ENCODE results near the gene CLDN24. TPM values are rescaled to one million over a fixed set of nuclear protein-coding genes. Genes with fewer than 3 reads are reported as not detected.

The CLDN24 gene
- total RNA-seq, 1 donor from 2014 or later: not detected

DNA sequence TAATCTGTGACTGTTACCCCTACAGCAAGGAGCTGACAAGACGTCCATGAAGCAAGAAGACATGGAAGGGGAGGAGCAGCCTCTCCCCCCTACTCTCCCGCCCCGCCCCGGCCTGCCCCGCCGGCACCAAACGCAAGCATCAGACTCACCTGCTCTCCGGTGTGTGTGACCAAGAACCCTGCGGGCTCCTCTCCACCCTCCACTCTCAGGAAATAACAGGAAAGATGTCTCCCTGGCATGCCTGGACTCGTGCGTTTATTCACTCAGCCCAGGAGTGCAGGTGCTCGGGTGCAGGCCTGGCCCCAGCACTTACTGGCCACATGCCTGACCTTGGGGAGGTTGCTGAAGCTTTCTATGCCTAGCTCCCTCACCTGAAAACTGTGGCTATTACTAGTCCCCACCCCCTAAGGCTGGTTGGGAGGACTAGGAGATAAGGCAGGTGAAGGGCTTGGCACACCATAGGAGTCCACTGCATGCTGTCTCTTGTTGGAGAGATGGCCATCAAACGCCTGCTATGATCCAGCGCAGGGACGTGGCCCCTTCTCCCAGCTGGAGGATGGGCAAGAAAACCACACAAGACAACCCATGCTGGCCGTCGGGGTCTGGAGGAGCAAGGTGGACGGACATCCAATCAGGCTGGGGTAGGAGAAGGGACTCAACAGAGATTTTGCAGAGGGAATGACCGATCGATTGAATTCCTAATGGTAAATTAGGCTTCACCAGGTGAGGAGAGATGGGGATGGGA, 34.9 kb upstream of the CLDN24 start:
- TF ChIP-seq, protein P1, sequence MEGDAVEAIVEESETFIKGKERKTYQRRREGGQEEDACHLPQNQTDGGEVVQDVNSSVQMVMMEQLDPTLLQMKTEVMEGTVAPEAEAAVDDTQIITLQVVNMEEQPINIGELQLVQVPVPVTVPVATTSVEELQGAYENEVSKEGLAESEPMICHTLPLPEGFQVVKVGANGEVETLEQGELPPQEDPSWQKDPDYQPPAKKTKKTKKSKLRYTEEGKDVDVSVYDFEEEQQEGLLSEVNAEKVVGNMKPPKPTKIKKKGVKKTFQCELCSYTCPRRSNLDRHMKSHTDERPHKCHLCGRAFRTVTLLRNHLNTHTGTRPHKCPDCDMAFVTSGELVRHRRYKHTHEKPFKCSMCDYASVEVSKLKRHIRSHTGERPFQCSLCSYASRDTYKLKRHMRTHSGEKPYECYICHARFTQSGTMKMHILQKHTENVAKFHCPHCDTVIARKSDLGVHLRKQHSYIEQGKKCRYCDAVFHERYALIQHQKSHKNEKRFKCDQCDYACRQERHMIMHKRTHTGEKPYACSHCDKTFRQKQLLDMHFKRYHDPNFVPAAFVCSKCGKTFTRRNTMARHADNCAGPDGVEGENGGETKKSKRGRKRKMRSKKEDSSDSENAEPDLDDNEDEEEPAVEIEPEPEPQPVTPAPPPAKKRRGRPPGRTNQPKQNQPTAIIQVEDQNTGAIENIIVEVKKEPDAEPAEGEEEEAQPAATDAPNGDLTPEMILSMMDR (IDR thresholded peaks at IDR 0.05; ENCODE audit: partially characterized antibody, unreplicated experiment): no peak
- DNase-seq: no peak
- Mint-ChIP-seq H3K27ac (ENCODE audit: unreplicated experiment) (no peak overlapping the region), H3K27me3 (ENCODE audit: unreplicated experiment) (peaks cover 2% of the 10 kb centered on the region), H3K36me3 (ENCODE audit: unreplicated experiment) (no peaks in the 10 kb centered on the region), H3K4me1 (ENCODE audit: low read depth, unreplicated experiment) (no peaks in the 10 kb centered on the region), H3K4me3 (ENCODE audit: unreplicated experiment) (no peak overlapping the region), H3K9me3 (ENCODE audit: unreplicated experiment) (no peaks in the 10 kb centered on the region)

DNA sequence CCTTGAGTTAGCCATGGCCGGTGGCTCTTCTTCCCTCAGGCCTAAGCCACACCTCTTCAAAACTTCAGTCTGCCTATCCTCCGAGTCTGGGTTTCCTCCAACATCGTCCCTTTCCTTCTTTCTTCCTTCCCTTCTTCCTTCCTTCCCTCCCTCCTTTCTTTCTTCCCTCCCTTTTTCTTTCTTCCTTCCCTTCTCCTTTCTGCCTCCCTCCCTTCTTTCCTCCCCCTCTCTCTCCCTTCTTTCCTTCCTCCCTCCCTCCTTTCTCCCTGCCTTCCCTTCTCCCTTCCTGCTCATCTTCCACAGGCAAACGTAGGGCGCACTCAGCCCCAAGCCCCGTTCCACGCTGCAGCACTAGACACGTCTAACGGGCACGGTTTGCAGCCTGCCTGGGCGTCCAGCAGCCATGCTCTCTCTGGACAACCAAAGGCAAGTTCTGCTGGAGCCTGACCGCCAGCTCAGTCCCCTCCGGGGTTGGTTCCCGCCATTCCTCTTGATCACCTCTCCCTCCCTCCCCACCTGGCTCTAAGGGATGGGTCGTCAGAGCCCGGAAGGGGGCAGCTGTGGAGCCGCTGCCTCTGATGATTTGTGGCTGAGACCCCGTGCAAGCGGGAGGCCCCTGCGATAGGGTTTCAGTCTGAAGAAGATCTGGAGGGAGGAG, 34.1 kb upstream of the CLDN24 start:
- Mint-ChIP-seq H3K4me3 (ENCODE audit: unreplicated experiment) (no peak overlapping the region), H3K9me3 (ENCODE audit: unreplicated experiment) (no peaks in the 10 kb centered on the region), H3K4me1 (ENCODE audit: low read depth, unreplicated experiment) (no peaks in the 10 kb centered on the region), H3K27me3 (ENCODE audit: unreplicated experiment) (peaks cover 2% of the 10 kb centered on the region), H3K27ac (ENCODE audit: unreplicated experiment) (no peak overlapping the region), H3K36me3 (ENCODE audit: unreplicated experiment) (no peaks in the 10 kb centered on the region)
- TF ChIP-seq, protein P1 (IDR thresholded peaks at IDR 0.05; ENCODE audit: partially characterized antibody, unreplicated experiment): no peak
- no peak for DNase-seq

DNA sequence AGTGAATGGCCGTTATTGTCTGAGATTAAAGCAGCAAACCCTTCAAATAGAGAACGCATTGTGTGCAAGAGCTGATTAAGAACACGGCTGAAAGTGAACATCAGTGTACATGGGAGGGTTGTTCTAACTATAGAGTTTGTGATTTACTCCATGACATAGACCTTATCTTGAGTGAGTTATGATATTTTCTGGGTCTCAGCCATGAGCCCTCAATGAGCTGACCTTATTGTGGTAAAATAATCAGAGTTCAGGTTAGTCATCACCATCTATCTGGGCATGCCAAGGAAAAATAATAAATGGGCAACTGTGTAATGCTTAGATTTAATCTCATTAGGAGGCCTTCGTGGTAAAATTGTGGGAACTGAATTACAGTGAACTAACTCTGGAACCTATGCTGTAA, 33.2 kb upstream of the CLDN24 start:
- Mint-ChIP-seq H3K9me3 (ENCODE audit: unreplicated experiment) (peaks cover 1% of the 10 kb centered on the region), H3K27ac (ENCODE audit: unreplicated experiment) (no peak overlapping the region), H3K4me1 (ENCODE audit: low read depth, unreplicated experiment) (no peaks in the 10 kb centered on the region), H3K27me3 (ENCODE audit: unreplicated experiment) (peaks cover 3% of the 10 kb centered on the region), H3K36me3 (ENCODE audit: unreplicated experiment) (no peaks in the 10 kb centered on the region), H3K4me3 (ENCODE audit: unreplicated experiment) (no peak overlapping the region)
- TF ChIP-seq, protein P1 (IDR thresholded peaks at IDR 0.05; ENCODE audit: partially characterized antibody, unreplicated experiment): no peak
- no peak for DNase-seq

DNA sequence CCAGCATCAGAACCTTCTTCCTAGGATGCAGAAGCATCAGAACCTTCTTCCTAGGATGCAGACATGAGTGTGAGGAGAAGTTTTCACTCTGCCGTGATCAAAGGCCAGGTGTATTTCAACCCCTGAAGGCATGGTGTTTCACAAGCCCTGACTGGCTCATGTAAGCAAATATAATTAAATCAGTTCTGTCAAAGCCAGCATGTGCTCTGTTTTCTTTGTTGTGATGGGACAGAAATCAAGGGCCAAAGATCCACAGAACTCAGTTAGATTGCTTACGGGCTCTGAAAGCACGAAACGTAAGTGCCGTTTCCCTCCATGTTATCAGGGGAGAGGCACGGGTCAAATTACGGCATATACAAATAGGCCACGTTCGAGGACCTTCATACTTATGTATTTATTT, 32.0 kb upstream of the CLDN24 start:
- Mint-ChIP-seq H3K4me1 (ENCODE audit: low read depth, unreplicated experiment) (no peaks in the 10 kb centered on the region), H3K4me3 (ENCODE audit: unreplicated experiment) (no peak overlapping the region), H3K36me3 (ENCODE audit: unreplicated experiment) (no peaks in the 10 kb centered on the region), H3K27me3 (ENCODE audit: unreplicated experiment) (peaks cover 6% of the 10 kb centered on the region), H3K27ac (ENCODE audit: unreplicated experiment) (no peak overlapping the region), H3K9me3 (ENCODE audit: unreplicated experiment) (peaks cover 4% of the 10 kb centered on the region)
- no peak for DNase-seq
- TF ChIP-seq, protein P1 (IDR thresholded peaks at IDR 0.05; ENCODE audit: partially characterized antibody, unreplicated experiment): no peak

DNA sequence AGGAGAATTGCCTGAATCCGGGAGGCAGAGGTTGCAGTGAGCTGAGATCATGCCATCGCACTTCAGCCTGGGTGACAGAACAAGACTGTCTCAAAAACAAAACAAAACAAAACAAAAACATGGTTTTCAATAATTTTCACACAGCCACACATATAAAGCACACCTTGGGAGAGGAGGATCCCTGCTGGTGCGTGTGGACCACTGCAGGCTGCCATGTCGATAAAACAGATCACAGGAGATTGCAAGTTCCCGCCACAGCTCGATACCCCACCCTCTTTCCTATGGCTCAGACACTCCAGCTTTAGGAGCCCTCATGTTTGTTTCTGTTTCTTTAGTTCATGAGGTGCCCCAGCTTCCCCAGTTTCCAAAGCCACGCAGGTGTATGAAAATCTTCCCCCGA, 31.3 kb upstream of the CLDN24 start:
- no peak for DNase-seq
- H3K9me3 Mint-ChIP-seq (ENCODE audit: unreplicated experiment): peaks cover 4% of the 10 kb centered on the region
- no peaks in the 10 kb centered on the region for H3K4me1 Mint-ChIP-seq (ENCODE audit: low read depth, unreplicated experiment)
- no peaks in the 10 kb centered on the region for H3K36me3 Mint-ChIP-seq (ENCODE audit: unreplicated experiment)
- H3K27ac Mint-ChIP-seq (ENCODE audit: unreplicated experiment): no peak overlapping the region
- TF ChIP-seq, protein P1 (IDR thresholded peaks at IDR 0.05; ENCODE audit: partially characterized antibody, unreplicated experiment): no peak
- no peak overlapping the region for H3K4me3 Mint-ChIP-seq (ENCODE audit: unreplicated experiment)
- H3K27me3 Mint-ChIP-seq (ENCODE audit: unreplicated experiment): peaks cover 6% of the 10 kb centered on the region

Measured in glutamatergic neuron (in vitro differentiated cells).